ENCODE results near the gene NHSL2.
"Not testable (repeated sequence)": the region's sequence is repeated elsewhere in the genome, so short reads cannot be mapped to it uniquely, and the experiment has no call there.

NHSL2 gene

DNA sequence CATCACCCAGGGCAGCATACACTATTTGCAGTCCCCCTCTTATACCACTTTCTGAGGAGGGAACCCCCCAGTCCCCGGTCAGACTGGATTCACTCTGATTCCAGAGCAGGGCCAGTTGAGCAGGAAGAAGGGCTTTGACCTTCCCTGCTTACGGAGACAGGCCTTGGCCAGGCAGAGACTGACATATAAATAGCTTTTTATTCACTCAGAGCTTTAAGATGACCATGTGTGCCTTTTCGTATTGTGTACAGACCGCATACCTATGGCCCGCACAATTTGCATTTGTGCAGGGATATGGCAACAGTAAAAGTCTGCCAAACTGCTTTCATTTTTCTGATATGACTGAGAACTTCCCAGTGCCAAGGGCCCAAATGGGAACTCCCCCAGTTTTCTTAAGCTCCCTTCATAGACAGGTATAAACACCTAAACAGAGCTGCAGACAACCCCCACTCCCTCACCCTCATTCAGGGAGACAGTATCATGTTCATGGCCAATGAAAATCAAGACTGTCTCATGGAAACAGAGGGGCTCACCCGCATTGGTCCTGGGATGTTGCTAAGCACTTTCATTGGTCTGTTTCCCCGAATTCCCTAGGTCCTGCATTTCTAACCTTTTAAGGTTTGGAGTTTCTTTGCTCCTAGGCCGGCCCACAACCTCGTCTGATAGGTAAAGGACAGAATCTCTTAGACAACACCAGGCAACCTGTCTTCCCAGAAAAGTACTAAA, 135.1 kb downstream of the NHSL2 start:
- DNase-seq: no peak

DNA sequence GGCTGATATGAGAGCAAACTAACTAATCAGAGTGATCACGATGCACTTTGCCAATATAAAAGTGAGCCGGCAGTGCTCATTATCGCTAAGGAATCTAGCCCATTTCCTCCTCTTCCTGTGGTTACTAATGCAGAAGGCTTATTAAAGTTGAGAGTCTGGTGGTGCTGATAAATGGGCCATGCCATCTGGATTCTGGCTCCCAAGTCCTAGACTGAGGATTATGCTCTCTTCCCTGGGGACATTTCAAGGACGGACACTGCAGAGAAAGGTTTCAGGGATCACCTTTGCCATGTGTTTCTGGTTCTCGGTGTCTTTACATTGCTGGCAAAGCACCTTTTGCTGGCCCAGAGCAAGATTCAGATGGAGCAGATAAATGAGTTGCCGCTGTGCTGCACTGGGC, 135.8 kb downstream of the NHSL2 start:
- no peak for DNase-seq

DNA sequence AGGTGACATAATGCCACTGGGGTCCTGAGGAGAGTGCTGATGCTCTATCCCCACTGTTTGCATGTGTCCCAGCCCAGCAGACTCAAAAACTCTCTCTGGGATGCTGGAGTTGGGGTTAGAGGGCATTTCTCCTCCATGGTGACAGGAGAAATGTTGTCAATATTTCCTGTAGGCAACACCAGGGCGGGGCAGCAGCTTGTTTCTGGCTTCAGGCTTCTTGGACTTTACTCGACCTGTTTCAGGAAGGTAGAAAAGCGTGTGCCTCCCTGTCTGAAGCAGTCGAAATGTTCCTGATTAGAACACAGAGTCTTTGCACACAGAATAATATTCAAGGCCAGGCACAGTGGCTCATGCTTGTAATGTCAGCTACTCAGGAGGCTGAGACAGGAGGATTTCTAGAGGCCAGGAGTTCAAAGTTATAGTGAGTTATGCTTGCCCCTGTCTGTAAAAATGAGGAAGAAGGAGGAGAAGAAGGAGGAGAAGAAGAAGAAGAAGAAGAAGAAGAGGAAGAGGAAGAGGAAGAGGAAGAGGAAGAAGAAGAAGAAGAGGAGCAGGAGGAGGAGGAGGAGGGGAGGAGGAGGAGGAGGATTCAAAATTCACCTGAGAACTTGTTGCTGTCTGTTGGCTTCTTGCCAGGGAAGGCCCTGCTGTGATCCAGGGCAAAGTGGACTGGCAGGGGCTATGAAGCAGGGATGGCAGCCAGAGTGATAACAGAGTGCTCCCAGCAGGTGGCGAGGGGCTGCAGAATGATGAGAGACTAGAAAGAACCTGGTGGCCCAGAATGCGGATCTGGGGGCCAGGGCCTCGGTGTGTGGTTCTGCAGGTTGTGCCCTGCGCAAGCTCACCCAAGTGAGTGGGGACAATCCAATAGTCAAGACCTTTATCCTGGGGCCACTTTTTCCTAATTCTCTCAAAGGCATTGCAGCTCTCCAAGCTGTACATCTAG, 138.1 kb downstream of the NHSL2 start:
- DNase-seq: no peak

DNA sequence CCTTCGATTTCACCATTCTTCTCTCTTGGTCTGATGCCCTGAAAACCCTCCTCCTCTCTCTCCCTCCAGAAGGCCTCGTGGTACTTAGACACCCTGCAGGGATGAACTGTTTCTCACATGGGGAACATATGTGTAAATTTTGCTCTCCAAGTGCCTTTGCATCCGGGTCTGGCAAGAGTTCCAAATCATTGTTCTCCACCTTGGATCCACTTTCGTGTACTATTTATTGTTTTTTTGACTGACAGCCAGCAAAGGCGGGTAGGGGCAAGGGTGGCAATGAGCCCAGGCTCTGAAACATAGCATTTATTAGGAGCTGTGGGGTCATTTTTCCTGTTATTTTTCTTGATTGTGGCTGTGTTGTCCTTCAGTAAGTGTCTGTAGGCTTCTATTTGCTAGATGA, 139.4 kb downstream of the NHSL2 start:
- DNase-seq: no peak

DNA sequence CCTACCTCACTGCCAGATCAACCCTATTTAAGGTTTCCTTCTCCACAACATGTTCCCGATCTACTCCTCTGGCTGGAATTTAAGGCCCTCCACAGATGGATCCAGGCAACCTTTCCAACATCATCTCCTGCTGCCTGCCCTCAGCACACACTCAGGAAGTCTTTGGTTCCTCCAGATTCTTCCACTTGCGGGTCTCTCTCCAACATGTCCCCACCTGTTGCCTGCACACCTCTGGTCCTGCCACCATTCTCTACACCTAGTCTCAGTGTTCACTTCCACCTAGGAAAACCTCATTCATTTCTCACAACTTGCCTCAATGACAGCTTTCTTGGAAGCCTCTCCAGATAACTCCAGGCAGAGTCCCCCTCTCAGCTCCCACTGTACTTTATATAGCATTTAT, 140.9 kb downstream of the NHSL2 start:
- no peak for DNase-seq

DNA sequence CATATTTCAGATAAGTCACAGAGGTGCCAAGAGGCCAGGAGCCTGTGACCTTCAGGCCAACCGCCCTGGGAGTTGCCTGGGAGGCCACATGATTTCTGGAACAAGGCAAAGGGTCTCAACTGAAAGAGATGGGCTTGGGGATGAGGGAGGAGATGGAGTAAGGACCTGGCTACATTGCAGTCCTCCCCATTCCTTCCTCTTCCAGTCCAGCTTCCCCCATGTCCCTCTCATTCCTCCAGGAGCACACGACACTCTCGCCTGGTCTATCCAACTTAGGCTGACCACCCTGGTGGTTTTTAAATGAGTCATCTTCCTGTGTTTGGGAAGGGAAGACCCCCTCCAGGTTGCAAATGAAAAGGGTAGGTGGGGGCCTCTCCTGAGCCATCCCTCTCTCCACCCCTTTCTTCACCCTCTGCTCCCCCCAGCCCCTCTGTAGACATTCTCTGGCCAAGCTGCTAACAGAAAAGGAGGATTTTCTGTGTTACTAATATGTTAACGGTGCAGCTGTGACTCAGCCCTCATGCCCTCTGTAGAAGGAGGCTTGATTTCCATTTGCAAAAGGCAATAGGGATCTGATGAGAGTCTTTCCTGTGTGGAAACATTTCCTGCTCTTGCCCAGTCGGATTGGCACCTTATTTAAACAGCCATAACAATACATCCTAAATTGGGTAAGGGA, 141.9 kb downstream of the NHSL2 start:
- DNase-seq: no peak

DNA sequence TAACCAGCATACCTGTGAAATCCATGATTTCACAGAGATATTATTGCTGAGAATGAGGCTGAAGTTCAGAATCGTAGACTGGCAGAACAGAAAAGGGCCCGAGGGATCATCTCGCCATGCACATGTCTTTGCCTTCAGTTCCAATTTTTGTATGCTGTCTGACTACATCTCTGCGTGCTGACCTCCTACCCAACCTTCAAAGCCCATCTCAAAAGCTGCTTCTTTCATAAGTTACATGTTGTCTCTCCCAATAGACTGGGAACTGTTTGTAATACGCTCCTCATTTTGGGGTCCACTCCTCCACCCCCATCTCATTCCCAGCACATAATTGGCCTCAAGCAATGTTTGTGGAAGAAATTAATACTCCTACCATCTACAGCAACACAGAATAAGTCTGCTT, 142.9 kb downstream of the NHSL2 start:
- no peak for DNase-seq

DNA sequence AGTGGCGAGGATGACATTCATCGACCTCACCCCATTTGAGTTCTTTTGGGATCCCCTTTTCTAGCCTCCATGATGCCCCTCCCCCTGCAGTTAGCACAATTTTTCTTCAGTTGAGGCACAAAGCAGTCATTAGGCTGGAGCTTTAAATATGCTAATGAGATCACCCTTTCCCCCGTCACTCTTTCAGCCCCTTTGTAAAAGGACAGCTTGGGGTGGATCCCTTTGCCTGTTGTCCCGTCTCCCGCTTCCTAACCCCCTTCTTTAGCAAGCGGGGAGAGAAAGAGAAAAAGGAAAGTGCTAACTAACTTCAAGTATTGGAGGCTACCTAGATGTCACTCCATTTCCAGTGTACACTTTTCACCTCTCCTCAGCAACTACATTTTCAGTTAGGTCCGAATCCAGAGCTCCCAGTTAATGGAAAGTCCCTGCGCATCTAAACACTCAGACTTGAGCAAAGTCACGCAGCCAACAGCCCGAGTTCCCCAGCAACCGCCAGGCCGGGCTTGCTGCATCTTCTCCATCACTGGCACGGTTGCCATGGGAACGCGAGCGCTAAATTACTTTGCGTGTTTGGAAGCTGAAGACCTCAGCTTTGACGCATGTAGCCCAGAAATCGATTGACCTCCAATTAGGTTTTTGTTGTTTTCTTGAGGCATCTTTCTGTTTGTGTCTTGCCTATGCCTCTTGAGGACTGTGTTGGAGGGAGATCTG, 144.3 kb downstream of the NHSL2 start:
- DNase-seq: no peak

DNA sequence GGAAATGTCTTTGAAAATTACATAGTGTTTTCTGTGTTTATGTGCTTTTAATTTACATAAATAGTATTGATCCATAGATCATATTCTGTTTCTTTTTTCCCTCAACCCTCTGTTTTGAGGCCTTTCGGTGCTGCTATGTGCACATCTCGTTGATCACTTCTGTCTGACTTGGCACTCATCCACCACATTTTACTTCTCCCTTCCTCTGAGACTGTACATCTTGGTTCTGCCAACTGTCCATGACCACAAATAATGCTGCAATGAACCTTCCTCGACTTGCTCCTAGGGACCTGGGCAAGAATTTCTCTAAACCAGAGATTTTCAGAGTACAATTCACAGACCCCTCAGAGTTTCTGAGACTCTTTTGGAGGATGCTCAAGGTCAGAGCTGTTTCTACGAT, 146.7 kb downstream of the NHSL2 start:
- no peak for DNase-seq

DNA sequence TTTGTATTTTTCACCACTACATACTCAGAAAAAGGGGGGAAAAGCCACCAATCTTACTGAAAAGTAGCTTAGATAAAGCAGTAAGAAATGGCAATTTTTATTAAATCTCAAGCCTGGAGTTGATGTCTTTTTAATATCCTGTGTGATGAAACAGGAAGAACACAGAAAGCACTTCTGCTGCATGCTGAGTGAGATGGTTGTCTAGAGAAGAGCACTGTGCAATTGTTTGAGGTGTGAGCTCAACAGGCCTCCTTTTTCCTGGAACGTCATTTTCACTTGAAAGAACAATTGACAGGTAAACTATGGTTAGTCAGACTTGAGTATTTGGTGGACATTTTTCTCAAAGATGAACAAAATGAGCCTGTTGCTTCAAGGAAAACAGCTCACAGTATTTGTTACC, 147.2 kb downstream of the NHSL2 start:
- DNase-seq: no peak

DNA sequence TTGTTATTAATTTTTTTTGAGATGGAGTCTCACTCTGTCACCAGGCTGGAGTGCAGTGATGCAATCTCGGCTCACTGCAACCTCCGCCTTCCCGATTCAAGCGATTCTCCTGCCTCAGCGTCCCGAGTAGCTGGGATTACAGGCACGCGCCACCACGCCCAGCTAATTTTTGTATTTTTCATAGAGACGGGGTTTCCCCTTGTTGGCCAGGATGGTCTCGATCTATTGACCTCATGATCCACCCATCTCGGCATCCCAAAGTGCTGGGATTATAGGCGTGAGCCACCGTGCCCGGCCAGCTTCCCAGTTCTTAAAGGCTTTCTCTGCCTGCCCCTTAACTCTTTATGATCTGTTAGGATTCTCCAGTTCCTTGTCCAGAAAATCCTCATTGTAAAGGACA, 147.7 kb downstream of the NHSL2 start:
- DNase-seq: not testable (repeated sequence)

DNA sequence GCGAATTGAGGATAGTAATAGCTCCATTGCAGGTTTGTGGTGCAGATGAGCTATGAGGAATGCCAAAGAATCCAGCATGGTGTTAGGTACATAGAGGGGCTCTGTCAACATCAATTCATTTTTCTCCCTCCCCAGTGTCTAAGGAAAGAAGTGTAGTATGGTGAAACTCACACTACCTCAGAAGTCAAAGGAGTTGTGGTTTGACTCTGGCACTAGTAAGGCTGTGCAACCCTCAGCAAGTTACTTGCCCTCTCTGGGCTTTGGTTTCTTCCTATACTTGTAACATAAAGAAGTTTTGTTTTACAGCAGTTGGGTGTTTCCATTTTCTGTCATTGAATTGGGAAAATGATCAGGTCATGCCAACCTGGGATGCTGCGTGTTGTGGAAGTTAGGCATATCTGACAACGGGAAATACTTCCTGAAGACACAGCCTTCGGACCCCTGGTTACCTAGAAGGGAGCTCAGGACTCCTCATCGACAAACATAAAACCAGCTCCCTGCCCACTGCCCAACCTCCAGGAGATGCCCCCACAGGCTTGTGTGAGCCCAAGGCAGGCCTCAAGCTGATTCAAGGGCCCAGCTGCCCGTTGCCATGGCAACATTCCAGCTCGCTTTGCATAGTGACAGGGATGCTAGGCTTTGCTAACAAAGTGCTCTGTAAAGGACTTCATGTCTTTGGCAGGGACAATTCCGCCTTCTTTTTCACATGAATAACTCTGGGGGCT, 149.7 kb downstream of the NHSL2 start:
- no peak for DNase-seq

DNA sequence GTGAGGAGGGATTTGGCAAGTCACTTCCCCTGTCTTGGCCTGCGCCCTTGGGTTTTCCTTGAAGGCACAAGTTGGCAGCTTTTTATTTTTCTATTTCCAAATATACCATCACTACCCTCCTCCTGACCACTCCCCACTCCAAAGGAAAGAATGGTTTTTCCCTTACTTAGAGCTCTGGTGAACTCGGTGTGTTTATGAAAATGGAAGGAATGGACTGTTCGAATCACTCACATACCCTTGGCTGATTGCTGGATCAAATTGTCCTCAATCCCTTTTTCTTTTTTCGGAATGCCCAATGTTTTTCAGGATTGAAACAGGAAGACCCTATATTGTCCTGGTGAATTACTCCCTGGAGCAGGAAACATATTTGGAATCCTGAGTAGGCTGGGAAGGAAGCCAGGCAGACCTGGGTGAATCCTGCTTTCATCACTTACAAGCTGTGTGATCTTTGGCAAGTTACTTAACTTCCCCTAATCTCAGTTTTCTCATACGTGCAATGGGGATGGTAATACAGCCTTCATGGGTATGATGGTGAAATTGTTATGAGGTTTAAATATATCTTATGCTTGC, 150.4 kb downstream of the NHSL2 start:
- DNase-seq: no peak

DNA sequence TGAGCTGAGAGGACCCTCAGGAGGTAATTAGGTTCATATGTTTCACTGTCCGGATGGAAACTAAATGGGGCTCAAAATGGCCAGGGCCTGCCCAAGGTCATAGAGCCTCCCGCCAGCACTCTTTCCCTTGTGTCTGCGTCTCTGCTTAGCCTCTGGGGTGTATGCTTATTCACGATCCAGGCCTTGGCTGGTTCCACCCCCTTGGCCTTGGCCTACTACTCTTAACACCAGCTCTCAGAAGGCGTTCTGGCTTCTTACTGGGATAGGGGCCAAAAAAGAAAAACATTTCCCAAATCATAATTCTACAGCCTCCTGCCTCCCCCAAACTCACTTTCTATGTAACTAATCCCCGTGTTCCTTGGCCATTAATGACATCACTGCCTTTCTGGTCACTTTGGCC, 152.3 kb downstream of the NHSL2 start:
- no peak for DNase-seq

DNA sequence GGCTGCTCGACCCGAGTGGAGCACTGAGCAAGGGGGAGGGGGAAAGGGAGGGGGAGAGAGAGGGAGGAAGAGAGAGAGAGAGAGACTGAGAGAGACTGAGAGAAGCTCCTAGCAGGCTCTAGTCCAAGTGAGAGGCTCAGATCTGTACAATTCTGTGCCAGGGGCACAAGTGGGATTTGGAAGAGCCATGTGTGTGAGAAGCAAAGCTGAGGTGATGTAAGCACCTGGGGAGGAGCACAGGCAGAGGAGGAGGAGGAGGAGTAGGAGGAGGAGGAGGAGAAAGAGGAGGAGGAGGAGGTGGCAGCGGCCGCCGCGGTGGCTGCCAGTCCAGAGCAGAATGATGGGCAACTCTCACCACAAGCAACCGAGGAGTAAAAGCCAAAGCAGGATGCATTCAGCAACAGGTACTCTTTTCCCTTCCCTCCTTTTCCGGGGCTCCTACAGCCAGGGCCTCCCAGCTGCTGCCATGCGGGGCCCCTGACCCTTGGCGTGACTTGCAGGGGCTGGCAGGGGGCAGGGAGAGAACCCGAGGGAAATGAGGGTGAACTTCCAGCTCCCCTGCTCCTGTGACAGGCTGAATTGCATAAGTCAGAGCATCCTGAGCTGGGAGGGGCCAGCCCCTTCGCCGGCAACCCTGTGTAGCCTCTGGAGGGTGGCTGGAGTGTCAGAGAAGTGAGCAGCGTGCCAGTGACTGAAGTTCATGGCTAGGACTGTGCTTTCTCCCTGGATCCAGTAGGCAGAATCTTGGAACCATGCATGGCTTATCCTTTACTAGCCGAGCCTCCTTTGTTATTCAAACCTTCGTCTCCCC, 158.9 kb downstream of the NHSL2 start:
- DNase-seq: no peak

DNA sequence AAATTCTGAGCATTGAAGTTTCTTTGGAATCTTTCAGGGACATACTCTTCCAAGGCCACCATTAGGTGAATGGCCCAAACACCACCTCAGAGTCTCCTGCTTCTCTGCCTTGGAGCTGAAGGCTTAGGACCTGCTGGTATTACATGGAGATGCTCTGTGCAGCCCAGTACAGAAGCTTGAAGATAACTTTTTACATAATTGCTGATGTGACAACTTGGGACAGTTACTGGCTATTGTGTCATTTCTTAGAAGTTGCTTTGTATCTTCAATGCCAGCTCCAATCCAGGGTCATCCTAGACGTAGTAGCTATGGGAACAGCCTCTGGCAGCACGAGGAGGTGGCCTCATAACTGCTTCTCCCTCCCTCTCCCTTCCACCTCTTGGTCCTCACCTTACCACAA, 160.6 kb downstream of the NHSL2 start:
- DNase-seq: no peak

DNA sequence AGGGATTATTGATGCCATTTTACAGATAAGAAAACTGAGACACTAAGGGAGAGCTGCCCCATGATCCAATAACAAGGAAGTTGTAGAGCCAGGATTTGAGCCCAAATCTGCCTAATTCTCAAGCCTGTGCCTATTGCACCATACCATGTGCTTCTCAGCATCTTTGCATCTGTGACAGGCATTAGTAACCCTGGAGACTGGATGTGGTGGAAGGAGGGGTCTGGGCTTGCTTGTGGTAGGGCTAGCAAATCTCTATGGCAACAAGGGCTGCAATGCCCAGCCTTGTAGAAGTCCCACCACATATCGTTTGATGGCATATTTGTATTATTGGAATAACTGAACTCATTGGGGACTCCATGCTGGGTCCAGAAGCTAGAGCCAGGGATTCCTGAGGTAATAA, 163.0 kb downstream of the NHSL2 start:
- no peak for DNase-seq

DNA sequence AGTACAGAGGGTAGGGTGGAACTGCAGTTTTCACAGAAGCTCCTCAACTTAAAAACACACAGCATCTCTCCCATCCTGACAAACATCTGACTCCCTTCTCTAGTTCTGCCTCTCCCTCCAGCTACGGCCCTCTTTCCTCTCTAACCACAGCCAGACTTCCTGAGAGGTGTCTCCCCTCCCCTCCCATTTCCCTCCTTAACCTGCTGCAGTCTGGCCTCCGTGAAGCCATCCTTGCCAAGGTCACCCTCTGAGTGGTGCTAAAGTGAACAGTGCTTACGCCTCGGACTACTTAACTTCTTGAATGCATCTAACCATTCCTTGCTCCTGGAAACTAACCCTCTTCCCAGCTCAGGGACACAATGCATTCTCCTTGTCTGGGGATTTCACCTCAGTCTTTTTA, 167.8 kb downstream of the NHSL2 start:
- no peak for DNase-seq

DNA sequence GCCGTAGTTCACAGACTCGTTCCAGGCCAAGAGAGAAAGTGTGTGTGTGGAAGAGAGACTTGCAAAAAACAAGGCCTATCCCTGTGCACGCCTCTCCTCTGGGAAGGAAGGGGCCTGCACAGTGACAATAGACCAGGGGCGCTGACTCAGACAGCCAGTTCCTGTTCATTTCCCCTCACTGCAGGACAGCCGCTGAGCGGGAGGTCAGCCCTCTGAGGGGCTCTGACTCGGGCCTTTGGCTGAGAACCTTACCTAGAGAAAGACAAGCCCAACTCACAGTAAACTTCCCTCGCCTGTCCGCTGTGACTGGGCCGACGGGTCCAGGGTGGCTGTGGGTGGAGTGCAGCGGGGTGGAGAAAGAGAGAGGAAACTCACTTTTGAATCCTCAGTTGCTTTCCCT, 169.0 kb downstream of the NHSL2 start:
- DNase-seq: no peak

DNA sequence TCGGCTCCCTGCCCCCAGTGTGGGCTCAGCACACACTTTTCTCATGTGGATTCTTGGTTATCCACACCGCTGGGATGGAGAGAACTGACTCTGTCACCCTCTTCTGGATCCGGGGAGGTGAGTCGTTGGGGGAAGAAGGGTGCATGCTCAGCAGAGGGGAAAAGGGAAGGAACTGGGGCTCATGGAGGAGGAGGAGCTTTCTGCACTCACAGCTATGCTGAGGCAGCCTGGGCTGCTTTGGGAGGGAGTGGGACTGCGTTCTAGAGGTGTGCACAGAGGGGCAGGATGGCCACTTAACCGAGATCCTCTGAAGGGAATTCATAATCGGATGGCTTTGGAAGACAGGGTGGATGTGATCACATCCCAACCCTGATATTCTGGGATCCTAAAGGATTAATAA, 169.5 kb downstream of the NHSL2 start:
- no peak for DNase-seq

DNA sequence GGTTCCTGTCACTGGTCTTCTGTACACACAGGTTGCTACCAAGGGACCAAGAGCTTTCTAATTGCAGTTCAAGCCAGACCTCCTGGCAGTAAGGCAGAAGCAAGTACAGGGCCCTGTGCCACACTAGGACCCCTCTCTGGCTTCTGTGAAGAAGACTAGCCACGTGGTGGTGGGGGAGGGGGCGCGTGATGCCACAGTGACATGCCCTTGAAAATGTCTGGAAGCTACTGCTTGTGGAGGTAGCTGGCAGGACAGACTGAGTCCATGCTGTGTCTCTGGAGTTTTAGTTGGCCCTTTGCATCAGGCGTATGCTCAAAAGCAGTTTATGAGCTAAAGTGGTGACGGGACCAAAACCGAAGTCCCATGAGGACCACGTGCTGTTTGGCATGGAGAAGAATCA, 170.2 kb downstream of the NHSL2 start:
- no peak for DNase-seq
